NB4 (cell line): ENCODE measurements around the gene NUP107.

ENCODE experiments used
- POLR2A ChIP-seq: IDR thresholded peaks from 2 replicates; pipeline ENCODE4 v1.6.1; 2011; ENCODE audit warnings: mild to moderate bottlenecking; ENCODE audit not compliant: insufficient read length; ENCODE audit errors: extremely low read depth
- TF ChIP-seq, protein P1 (sequence below): IDR thresholded peaks from one replicate; pipeline ENCODE4 v1.5.1; 2012; ENCODE audit warnings: low read depth, low read length
- TF ChIP-seq, protein P2 (sequence below): IDR thresholded peaks from 2 replicates; pipeline ENCODE4 v1.6.1; 2011; ENCODE audit warnings: low read depth, low read length

GRCh38 chr12:68793975-68794652, 107.3 kb downstream of the NUP107 start:
- TF ChIP-seq, protein P1, sequence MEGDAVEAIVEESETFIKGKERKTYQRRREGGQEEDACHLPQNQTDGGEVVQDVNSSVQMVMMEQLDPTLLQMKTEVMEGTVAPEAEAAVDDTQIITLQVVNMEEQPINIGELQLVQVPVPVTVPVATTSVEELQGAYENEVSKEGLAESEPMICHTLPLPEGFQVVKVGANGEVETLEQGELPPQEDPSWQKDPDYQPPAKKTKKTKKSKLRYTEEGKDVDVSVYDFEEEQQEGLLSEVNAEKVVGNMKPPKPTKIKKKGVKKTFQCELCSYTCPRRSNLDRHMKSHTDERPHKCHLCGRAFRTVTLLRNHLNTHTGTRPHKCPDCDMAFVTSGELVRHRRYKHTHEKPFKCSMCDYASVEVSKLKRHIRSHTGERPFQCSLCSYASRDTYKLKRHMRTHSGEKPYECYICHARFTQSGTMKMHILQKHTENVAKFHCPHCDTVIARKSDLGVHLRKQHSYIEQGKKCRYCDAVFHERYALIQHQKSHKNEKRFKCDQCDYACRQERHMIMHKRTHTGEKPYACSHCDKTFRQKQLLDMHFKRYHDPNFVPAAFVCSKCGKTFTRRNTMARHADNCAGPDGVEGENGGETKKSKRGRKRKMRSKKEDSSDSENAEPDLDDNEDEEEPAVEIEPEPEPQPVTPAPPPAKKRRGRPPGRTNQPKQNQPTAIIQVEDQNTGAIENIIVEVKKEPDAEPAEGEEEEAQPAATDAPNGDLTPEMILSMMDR, result no peak
- TF ChIP-seq POLR2A, result no peak
- TF ChIP-seq, protein P2, sequence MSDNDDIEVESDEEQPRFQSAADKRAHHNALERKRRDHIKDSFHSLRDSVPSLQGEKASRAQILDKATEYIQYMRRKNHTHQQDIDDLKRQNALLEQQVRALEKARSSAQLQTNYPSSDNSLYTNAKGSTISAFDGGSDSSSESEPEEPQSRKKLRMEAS, result no peak
